Colonic mucosa (tissue), 4 donors: Measurements from ENCODE around the gene WNK1. TPM values are rescaled to one million over a fixed set of nuclear protein-coding genes. Genes with fewer than 3 reads are reported as not detected.

Experiments
- DNase-seq: peaks from one replicate; pipeline ENCODE4 v3.0.0-alpha.2; 2020
- H3K27ac ChIP-seq: fragments of 200-600 bp; one replicate; pipeline ENCODE4 v1.8.0; 2021
- H3K27me3 ChIP-seq: fragments of 200-600 bp; one replicate; pipeline ENCODE4 v1.8.0; 2021
- H3K36me3 ChIP-seq: fragments of 200-600 bp; one replicate; pipeline ENCODE4 v1.8.0; 2021
- H3K4me1 ChIP-seq: fragments of 200-600 bp; one replicate; pipeline ENCODE4 v1.8.0; 2021; ENCODE audit warnings: mild to moderate bottlenecking
- H3K4me3 ChIP-seq: fragments of 200-600 bp; one replicate; pipeline ENCODE4 v1.8.0; 2021
- H3K9ac ChIP-seq, 2 donors: one replicate each; pipeline ENCODE4 v1.7.0; 2013; ENCODE audit warnings: control low read depth in 2 of 2, low read depth in 2 of 2, low read length in 2 of 2
- H3K9me3 ChIP-seq: fragments of 200-600 bp; one replicate; pipeline ENCODE4 v1.8.0; 2021
- CTCF ChIP-seq: fragments of 200-600 bp; IDR thresholded peaks from one replicate; pipeline ENCODE4 v1.8.0; 2022; ENCODE audit warnings: antibody characterized with exemption, mild to moderate bottlenecking
- intact Hi-C: fragments of 100-400 bp; cut with DNase I; formaldehyde crosslinking; loops from one replicate; pipeline ENCODE4 v1.14.1; 2022
- total RNA-seq, 2 donors: library from RNA; stranded (reverse); fragmentation: NEBNext Ultra II Directional in 1 of 2; extraction: Animal tissue kit (Norgen Biotek cat#: 25700) in 1 of 2; gene quantifications; one replicate each; pipeline ENCODE4 v1.2.1, GENCODE V29; 2021
- donor health status: healthy.
- donor health status: DM: no; HTN: no; CAD: no.
- donor health status: DM: no; HTN: no; CAD: no.

WNK1 gene
- total RNA-seq, 2 donors from 2014 or later = 81.8 to 85.8 TPM

DNA sequence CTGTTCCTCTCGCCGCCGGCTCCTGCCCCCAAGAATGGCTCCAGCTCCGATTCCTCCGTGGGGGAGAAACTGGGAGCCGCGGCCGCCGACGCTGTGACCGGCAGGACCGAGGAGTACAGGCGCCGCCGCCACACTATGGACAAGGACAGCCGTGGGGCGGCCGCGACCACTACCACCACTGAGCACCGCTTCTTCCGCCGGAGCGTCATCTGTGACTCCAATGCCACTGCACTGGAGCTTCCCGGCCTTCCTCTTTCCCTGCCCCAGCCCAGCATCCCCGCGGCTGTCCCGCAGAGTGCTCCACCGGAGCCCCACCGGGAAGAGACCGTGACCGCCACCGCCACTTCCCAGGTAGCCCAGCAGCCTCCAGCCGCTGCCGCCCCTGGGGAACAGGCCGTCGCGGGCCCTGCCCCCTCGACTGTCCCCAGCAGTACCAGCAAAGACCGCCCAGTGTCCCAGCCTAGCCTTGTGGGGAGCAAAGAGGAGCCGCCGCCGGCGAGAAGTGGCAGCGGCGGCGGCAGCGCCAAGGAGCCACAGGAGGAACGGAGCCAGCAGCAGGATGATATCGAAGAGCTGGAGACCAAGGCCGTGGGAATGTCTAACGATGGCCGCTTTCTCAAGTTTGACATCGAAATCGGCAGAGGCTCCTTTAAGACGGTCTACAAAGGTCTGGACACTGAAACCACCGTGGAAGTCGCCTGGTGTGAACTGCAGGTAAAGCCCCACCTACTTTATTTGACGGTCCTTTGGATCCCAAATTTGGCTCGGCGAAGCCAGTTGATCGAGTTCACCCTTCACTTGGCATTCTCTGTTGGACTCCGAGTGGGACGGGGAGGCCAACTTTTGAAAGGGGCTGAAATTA is 1.5 kb downstream of the WNK1 start:
- peak overlapping the region; percentile 95 for H3K4me3 ChIP-seq
- TF ChIP-seq CTCF = no peak
- peak overlapping the region; percentile 98 for H3K27ac ChIP-seq
- intact Hi-C loops = loop anchor here (10.0 kb wide), 1 partner anchor 61 kb away; no protein-coding TSS in a partner anchor
- no peaks in the 10 kb centered on the region for H3K36me3 ChIP-seq
- peaks cover 11% of the 10 kb centered on the region for H3K4me1 ChIP-seq
- H3K9ac ChIP-seq = peak overlapping the region; percentile 84 to 92
- no peaks in the 10 kb centered on the region for H3K9me3 ChIP-seq
- no peaks in the 10 kb centered on the region for H3K27me3 ChIP-seq
- peak; percentile 54 for DNase-seq

DNA sequence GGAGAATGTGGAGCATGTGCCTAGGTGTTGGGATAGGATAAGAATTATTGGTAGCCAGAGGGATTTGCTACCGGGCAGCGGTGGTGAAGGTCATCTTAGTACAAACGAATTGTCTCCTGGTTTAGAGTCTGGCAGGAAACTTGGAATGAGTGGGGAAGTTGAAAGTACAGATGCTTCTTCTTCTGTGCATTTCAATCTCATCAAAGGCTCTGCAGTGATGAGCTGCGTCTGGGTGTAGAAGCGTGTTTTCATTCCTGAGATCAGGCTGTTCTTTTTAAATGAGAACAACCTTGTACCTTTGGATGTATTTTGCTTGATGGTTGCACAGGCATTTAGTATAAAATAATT is 2.1 kb downstream of the WNK1 start:
- H3K27me3 ChIP-seq = no peaks in the 10 kb centered on the region
- peak overlapping the region; percentile 84 to 92 for H3K9ac ChIP-seq
- H3K27ac ChIP-seq = peak overlapping the region; percentile 98
- H3K36me3 ChIP-seq = no peaks in the 10 kb centered on the region
- intact Hi-C loops = loop anchor here (10.0 kb wide), 1 partner anchor 60 kb away; no protein-coding TSS in a partner anchor
- peak overlapping the region; percentile 95 for H3K4me3 ChIP-seq
- no peaks in the 10 kb centered on the region for H3K9me3 ChIP-seq
- TF ChIP-seq CTCF = no peak
- peaks cover 11% of the 10 kb centered on the region for H3K4me1 ChIP-seq
- DNase-seq = no peak

DNA sequence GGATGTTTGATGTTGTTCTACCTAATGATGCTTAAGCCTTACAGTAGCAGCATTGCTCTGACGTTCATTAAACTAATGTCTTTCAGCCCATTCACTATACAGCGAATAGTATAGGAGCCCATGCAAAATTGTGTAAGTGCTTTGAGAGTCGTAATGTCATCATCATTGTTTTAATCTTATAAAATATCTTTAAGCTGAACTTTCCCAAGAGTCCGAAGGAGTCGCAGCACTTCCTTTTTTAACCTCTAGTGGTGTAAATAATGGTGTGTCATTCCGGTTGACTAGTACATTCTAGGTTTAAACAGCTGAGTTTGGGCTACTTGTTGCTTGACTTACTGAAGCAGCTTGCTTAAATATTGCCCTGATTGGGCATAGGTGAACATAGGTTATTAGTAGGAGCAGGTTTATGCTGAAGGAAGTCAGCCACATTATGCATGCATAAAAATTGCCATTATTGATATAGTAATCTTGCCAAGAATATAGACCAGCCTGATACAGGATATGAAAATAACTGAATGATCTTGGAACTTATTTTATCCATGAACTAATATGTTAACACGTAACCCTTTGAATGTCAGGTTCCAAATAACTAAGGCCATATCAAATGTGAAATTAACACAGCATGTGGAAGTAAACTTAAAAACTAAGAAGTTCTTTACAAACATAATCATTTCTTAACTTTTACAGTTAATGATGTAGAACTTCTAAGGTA is 2.6 kb downstream of the WNK1 start:
- Histone ChIP-seq H3K36me3 (no peaks in the 10 kb centered on the region), H3K9ac (peak overlapping the region in 1 of 2 donors; percentile 92), H3K27ac (peak overlapping the region; percentile 98), H3K9me3 (no peaks in the 10 kb centered on the region), H3K27me3 (no peaks in the 10 kb centered on the region), H3K4me3 (peak overlapping the region; percentile 95), H3K4me1 (peaks cover 11% of the 10 kb centered on the region)
- peak; percentile 53 for TF ChIP-seq CTCF
- intact Hi-C loops = loop anchor here (10.0 kb wide), 1 partner anchor 60 kb away; no protein-coding TSS in a partner anchor
- DNase-seq = no peak

- Histone ChIP-seq H3K4me1 (peaks cover 11% of the 10 kb centered on the region), H3K27ac (no peak overlapping the region), H3K27me3 (no peaks in the 10 kb centered on the region), H3K36me3 (no peaks in the 10 kb centered on the region), H3K9me3 (no peaks in the 10 kb centered on the region), H3K9ac (no peak overlapping the region), H3K4me3 (no peak overlapping the region)
- DNase-seq = no peak
- TF ChIP-seq CTCF = no peak
- intact Hi-C loops = loop anchor here (10.0 kb wide), 1 partner anchor 55 kb away; no protein-coding TSS in a partner anchor
These were observed 7.2 kb downstream of the WNK1 start for GRCh38 chr12:759628-760027.

DNA sequence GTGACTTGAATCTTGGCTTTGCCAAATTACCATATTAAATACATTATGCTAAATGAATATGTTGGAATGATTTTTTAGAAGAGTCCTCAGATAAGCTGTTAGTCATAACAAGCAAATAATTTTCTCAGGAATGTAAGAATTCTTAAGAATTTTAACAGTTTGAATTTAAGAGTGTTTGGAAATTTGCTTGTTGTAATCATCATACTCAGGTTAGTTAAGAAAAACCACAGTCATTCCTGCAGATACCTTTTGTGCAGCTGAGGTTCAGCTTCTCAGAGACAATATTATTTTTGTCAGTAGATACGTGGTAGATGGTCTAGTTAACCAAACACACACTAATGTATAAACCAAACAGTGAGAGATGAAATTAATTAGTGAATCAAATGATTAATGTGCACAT is 8.9 kb downstream of the WNK1 start:
- intact Hi-C loops = no loop called here
- Histone ChIP-seq H3K27me3 (no peaks in the 10 kb centered on the region), H3K9me3 (no peaks in the 10 kb centered on the region), H3K4me1 (peaks cover 5% of the 10 kb centered on the region), H3K4me3 (no peak overlapping the region), H3K9ac (no peak overlapping the region), H3K36me3 (no peaks in the 10 kb centered on the region), H3K27ac (no peak overlapping the region)
- DNase-seq = no peak
- TF ChIP-seq CTCF = no peak
